ENCODE data around the gene HOTAIR.

The HOTAIR gene

GRCh38 chr12:54017027-54017788 is 42.5 kb upstream of the HOTAIR start:
- H3K27ac ChIP-seq = no peak overlapping the region
- peak overlapping the region in 1 of 2 experiments; percentile 13 for H3K4me3 ChIP-seq (ENCODE audit: low read depth in 1 of 2, low read length in 1 of 2)
- no peaks in the 10 kb centered on the region for H3K9me3 ChIP-seq
- peaks cover 100% of the 10 kb centered on the region for H3K27me3 ChIP-seq
- TF ChIP-seq, protein P1, sequence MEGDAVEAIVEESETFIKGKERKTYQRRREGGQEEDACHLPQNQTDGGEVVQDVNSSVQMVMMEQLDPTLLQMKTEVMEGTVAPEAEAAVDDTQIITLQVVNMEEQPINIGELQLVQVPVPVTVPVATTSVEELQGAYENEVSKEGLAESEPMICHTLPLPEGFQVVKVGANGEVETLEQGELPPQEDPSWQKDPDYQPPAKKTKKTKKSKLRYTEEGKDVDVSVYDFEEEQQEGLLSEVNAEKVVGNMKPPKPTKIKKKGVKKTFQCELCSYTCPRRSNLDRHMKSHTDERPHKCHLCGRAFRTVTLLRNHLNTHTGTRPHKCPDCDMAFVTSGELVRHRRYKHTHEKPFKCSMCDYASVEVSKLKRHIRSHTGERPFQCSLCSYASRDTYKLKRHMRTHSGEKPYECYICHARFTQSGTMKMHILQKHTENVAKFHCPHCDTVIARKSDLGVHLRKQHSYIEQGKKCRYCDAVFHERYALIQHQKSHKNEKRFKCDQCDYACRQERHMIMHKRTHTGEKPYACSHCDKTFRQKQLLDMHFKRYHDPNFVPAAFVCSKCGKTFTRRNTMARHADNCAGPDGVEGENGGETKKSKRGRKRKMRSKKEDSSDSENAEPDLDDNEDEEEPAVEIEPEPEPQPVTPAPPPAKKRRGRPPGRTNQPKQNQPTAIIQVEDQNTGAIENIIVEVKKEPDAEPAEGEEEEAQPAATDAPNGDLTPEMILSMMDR (IDR thresholded peaks at IDR 0.05) = no peak
- H3K4me1 ChIP-seq (ENCODE audit: control insufficient read depth in 1 of 2, insufficient read depth in 1 of 2, low read depth in 1 of 2, low read length in 1 of 2) = peaks cover 2 to 13% of the 10 kb centered on the region in 2 experiments
- no peaks in the 10 kb centered on the region for H3K36me3 ChIP-seq

GRCh38 chr12:54016478-54016964 is 41.8 kb upstream of the HOTAIR start:
- TF ChIP-seq, protein P1 (IDR thresholded peaks at IDR 0.05) = no peak
- H3K27ac ChIP-seq = no peak overlapping the region
- H3K9me3 ChIP-seq = no peaks in the 10 kb centered on the region
- no peaks in the 10 kb centered on the region for H3K36me3 ChIP-seq
- H3K27me3 ChIP-seq = peaks cover 100% of the 10 kb centered on the region
- H3K4me1 ChIP-seq (ENCODE audit: control insufficient read depth in 1 of 2, insufficient read depth in 1 of 2, low read depth in 1 of 2, low read length in 1 of 2) = peaks cover 2 to 13% of the 10 kb centered on the region in 2 experiments
- no peak overlapping the region for H3K4me3 ChIP-seq (ENCODE audit: low read depth in 1 of 2, low read length in 1 of 2)

- no peak overlapping the region for H3K4me3 ChIP-seq (ENCODE audit: low read depth in 1 of 2, low read length in 1 of 2)
- H3K27ac ChIP-seq = no peak overlapping the region
- peaks cover 2 to 13% of the 10 kb centered on the region in 2 experiments for H3K4me1 ChIP-seq (ENCODE audit: control insufficient read depth in 1 of 2, insufficient read depth in 1 of 2, low read depth in 1 of 2, low read length in 1 of 2)
- H3K27me3 ChIP-seq = peaks cover 100% of the 10 kb centered on the region
- H3K36me3 ChIP-seq = no peaks in the 10 kb centered on the region
- TF ChIP-seq, protein P1 (IDR thresholded peaks at IDR 0.05) = no peak
- H3K9me3 ChIP-seq = no peaks in the 10 kb centered on the region
Measured at GRCh38 chr12:54016051-54016450, 41.3 kb upstream of the HOTAIR start.

DNA sequence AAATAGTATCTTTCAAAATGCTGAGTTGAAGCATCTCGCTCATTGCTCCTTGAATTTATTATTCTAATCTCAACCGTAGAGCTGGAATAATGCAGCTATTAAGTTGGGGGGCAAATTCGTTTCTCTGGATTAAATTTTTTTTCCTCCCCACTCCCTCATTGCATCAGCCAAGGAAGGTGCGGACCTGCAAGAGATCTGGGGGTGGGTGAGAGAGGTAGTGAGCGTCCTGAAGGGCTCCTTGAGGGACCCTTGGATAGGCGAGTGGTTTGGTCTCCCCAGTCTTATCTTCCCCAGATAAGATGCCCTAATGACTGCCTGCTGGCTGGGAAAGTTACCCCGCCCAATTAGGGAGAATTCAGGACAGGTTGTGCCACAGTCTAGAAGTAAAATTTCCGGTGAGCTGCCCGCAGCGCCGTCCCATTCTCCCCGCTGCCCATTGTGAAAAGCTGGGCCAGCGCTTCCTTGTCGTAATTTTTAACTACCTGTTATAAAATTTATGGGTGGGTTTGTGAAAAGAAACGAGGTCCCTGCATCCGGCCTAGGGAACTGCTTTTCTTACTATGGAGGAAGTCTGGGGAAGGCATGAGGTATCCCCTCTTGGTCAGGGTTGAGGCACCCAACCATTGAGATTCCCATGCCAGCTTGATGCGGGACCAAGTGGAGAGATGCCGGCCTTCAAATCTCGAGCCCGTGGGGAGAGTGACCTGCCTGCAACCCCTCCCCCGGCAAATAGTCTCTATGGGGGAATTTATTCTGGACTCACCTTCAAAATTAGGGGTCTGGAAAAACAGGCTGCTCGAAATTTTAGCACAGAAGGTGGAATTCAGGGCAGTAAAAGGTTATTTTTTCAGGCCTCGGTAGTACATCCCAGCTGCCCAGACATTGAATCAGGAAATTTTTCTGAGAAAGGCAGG is 40.5 kb upstream of the HOTAIR start:
- peaks cover 100% of the 10 kb centered on the region for H3K27me3 ChIP-seq
- peaks cover 2 to 13% of the 10 kb centered on the region in 2 experiments for H3K4me1 ChIP-seq (ENCODE audit: control insufficient read depth in 1 of 2, insufficient read depth in 1 of 2, low read depth in 1 of 2, low read length in 1 of 2)
- no peaks in the 10 kb centered on the region for H3K9me3 ChIP-seq
- TF ChIP-seq, protein P1 (IDR thresholded peaks at IDR 0.05) = no peak
- H3K4me3 ChIP-seq (ENCODE audit: low read depth in 1 of 2, low read length in 1 of 2) = no peak overlapping the region
- no peaks in the 10 kb centered on the region for H3K36me3 ChIP-seq
- no peak overlapping the region for H3K27ac ChIP-seq

GRCh38 chr12:54014377-54015017 is 39.7 kb upstream of the HOTAIR start:
- TF ChIP-seq, protein P1 (IDR thresholded peaks at IDR 0.05) = no peak
- peaks cover 3 to 14% of the 10 kb centered on the region in 2 experiments for H3K4me1 ChIP-seq (ENCODE audit: control insufficient read depth in 1 of 2, insufficient read depth in 1 of 2, low read depth in 1 of 2, low read length in 1 of 2)
- no peak overlapping the region for H3K27ac ChIP-seq
- H3K4me3 ChIP-seq (ENCODE audit: low read depth in 1 of 2, low read length in 1 of 2) = no peak overlapping the region
- H3K27me3 ChIP-seq = peaks cover 100% of the 10 kb centered on the region
- no peaks in the 10 kb centered on the region for H3K9me3 ChIP-seq
- H3K36me3 ChIP-seq = no peaks in the 10 kb centered on the region

All from neutrophil (primary cell).